ENCODE results near the gene TNFRSF13B.

DNA sequence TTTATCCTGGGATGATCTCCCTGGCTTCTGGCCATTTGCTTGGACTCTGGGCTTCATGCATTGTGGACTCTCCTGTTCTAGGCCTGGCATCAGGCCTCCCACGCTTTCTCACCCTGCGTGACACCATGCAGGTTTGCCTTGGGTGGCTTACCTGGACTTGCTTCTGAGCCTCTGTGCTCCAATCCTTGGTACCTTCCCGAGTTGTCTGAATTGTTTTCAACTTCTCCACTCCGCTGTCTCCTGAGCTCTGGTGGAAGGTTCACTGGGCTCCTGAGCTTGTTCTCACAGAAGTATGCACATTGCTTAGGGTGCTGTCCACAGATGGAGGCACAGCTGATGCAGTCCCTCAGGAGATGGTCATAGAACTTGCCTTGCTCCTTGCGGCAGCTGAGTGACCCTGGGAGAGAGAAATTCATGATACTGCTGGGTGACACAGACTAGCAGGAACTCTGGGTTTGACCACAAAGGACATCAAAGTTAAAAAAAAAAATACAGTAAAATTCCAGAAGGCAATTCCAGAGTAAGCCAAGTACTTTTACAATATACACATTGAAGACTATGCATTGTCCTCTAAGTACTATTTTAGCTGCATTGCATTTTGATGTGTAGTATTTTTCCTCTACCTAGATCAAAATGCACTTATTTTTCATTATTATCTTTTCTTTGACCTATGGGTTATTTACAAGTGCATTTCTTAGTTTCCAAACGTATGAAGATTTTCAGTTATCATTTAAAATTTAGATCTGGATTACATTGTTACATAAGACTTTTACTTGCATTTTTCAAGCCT lies 23.1 kb downstream of the TNFRSF13B start:
- TF ChIP-seq, protein P1, sequence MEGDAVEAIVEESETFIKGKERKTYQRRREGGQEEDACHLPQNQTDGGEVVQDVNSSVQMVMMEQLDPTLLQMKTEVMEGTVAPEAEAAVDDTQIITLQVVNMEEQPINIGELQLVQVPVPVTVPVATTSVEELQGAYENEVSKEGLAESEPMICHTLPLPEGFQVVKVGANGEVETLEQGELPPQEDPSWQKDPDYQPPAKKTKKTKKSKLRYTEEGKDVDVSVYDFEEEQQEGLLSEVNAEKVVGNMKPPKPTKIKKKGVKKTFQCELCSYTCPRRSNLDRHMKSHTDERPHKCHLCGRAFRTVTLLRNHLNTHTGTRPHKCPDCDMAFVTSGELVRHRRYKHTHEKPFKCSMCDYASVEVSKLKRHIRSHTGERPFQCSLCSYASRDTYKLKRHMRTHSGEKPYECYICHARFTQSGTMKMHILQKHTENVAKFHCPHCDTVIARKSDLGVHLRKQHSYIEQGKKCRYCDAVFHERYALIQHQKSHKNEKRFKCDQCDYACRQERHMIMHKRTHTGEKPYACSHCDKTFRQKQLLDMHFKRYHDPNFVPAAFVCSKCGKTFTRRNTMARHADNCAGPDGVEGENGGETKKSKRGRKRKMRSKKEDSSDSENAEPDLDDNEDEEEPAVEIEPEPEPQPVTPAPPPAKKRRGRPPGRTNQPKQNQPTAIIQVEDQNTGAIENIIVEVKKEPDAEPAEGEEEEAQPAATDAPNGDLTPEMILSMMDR (conservative IDR thresholded peaks at IDR 0.05; ENCODE audit: low read depth, low read length): no peak
- TF ChIP-seq EZH2 (IDR thresholded peaks at IDR 0.05; ENCODE audit: low read length, unreplicated experiment) (no peak), EZH2phosphoT487 (IDR thresholded peaks at IDR 0.05; ENCODE audit: borderline replicate concordance, low read length) (no peak)
